Measurements from ENCODE around the gene WNT7B. TPM values are rescaled to one million over a fixed set of nuclear protein-coding genes. Genes with fewer than 3 reads are reported as not detected.

Gene WNT7B
- total RNA-seq, 1 donor from 2014 or later, result 14.2 TPM

GRCh38 chr22:45918459-45919370 lies 58.2 kb downstream of the WNT7B start:
- TF ChIP-seq, protein P1, sequence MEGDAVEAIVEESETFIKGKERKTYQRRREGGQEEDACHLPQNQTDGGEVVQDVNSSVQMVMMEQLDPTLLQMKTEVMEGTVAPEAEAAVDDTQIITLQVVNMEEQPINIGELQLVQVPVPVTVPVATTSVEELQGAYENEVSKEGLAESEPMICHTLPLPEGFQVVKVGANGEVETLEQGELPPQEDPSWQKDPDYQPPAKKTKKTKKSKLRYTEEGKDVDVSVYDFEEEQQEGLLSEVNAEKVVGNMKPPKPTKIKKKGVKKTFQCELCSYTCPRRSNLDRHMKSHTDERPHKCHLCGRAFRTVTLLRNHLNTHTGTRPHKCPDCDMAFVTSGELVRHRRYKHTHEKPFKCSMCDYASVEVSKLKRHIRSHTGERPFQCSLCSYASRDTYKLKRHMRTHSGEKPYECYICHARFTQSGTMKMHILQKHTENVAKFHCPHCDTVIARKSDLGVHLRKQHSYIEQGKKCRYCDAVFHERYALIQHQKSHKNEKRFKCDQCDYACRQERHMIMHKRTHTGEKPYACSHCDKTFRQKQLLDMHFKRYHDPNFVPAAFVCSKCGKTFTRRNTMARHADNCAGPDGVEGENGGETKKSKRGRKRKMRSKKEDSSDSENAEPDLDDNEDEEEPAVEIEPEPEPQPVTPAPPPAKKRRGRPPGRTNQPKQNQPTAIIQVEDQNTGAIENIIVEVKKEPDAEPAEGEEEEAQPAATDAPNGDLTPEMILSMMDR (conservative IDR thresholded peaks at IDR 0.05), result no peak
- Mint-ChIP-seq H3K27ac (ENCODE audit: unreplicated experiment) (no peak overlapping the region), H3K36me3 (ENCODE audit: low read depth) (no peaks in the 10 kb centered on the region), H3K9me3 (peaks cover 5% of the 10 kb centered on the region), H3K4me3 (no peak overlapping the region), H3K4me1 (no peaks in the 10 kb centered on the region), H3K27me3 (ENCODE audit: low read depth) (no peaks in the 10 kb centered on the region)
- no peak for DNase-seq (ENCODE audit: low read depth, low spot score)

DNA sequence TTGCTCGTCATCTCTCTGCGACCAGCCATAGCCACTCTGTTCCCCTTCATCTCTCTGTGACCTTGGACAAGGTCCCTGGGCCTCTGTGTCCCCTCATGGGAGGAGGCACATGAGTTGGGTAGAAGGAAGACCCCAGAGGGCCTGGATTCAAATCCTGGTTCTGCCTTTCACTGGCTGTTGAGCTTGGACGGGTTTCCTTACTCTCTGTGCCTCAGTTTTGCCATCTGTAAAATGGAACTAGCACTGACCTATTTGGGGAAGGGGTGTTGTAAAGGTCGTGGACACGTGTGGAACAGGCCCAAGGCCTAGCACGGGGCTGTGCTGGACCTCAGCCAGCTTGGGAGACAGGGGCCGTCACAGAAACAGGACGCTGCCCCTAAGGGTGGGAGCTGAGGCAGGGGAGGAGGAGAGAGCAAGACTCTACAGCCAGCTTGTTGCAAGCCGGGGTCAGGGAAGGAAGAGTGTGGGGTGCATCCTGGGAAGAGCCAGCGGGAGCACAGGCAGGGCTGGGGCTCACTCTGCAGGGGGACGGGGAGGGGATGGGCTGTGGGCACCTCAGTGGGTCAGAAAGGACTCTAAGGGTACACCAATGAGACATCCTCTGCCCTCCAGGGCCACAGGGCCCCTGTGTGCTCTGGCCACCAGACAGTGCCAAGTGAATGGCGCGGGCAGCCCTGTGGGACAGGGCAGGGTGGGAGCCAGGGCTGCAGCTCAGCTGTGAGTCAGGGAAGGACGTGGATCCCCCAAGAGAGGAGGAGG lies 59.1 kb downstream of the WNT7B start:
- TF ChIP-seq, protein P1 (conservative IDR thresholded peaks at IDR 0.05), result no peak
- Mint-ChIP-seq H3K4me3 (no peak overlapping the region), H3K27ac (ENCODE audit: unreplicated experiment) (peak overlapping the region; percentile 37), H3K4me1 (no peaks in the 10 kb centered on the region), H3K27me3 (ENCODE audit: low read depth) (no peaks in the 10 kb centered on the region), H3K36me3 (ENCODE audit: low read depth) (no peaks in the 10 kb centered on the region), H3K9me3 (peaks cover 5% of the 10 kb centered on the region)
- DNase-seq (ENCODE audit: low read depth, low spot score), result no peak

DNA sequence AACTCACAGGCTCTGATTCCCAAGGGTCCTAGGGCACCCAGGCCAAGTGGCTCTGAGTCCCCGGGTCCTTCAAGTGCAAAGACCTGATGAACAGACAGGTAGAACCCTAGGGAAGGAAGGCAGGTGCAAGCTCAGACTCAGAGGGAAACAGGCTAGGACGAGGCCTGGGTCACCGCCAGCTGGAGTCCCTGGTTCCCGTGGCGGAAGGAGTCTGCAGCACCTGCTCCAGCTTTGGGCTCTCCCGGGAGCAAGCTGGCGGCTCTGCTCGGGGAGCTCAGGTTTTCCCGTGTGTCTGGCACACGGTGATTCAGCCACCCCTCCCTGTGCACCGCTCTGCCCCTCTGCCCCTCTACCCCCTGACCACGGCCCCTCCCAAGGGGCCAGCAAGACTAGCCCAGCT lies 59.8 kb downstream of the WNT7B start:
- Mint-ChIP-seq H3K27me3 (ENCODE audit: low read depth) (no peaks in the 10 kb centered on the region), H3K9me3 (peaks cover 5% of the 10 kb centered on the region), H3K36me3 (ENCODE audit: low read depth) (no peaks in the 10 kb centered on the region), H3K27ac (ENCODE audit: unreplicated experiment) (no peak overlapping the region), H3K4me1 (no peaks in the 10 kb centered on the region), H3K4me3 (no peak overlapping the region)
- TF ChIP-seq, protein P1 (conservative IDR thresholded peaks at IDR 0.05), result no peak
- no peak for DNase-seq (ENCODE audit: low read depth, low spot score)

DNA sequence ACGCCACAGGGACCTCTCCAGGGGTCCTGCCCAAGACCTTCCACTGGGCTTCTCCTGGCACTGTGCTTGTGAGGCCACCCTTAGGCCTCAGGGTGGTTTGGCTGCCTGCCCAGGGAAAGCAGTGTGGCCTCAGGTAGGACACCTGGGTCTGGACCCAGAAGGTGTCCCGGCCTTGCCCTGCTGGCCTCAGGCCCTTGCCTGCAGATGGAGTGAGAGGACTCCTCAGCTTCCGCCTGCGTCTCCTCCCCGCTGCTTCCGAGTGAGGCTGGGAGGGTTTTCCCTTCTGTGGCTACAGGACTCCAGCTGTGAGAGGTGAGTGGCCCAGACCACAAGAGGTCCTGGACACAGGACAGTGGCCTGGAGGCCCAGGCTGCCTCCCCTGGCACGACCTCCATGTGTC lies 60.4 kb downstream of the WNT7B start:
- DNase-seq (ENCODE audit: low read depth, low spot score), result no peak
- H3K9me3 Mint-ChIP-seq, result peaks cover 5% of the 10 kb centered on the region
- no peak overlapping the region for H3K4me3 Mint-ChIP-seq
- H3K27ac Mint-ChIP-seq (ENCODE audit: unreplicated experiment), result no peak overlapping the region
- H3K4me1 Mint-ChIP-seq, result no peaks in the 10 kb centered on the region
- no peaks in the 10 kb centered on the region for H3K27me3 Mint-ChIP-seq (ENCODE audit: low read depth)
- H3K36me3 Mint-ChIP-seq (ENCODE audit: low read depth), result no peaks in the 10 kb centered on the region
- TF ChIP-seq, protein P1 (conservative IDR thresholded peaks at IDR 0.05), result no peak

- DNase-seq (ENCODE audit: low read depth, low spot score), result no peak
- Mint-ChIP-seq H3K9me3 (peaks cover 5% of the 10 kb centered on the region), H3K36me3 (ENCODE audit: low read depth) (no peaks in the 10 kb centered on the region), H3K4me1 (no peaks in the 10 kb centered on the region), H3K27ac (ENCODE audit: unreplicated experiment) (no peak overlapping the region), H3K4me3 (no peak overlapping the region), H3K27me3 (ENCODE audit: low read depth) (no peaks in the 10 kb centered on the region)
- TF ChIP-seq, protein P1 (conservative IDR thresholded peaks at IDR 0.05), result no peak
Measured at GRCh38 chr22:45915841-45916240, 61.1 kb downstream of the WNT7B start.

Measured in neural crest cell (in vitro differentiated cells).